Measurements from ENCODE around the gene PLCB1. TPM values are rescaled to one million over a fixed set of nuclear protein-coding genes. Genes with fewer than 3 reads are reported as not detected.

Gene PLCB1
- total RNA-seq, 1 donor = 13.4 TPM

DNA sequence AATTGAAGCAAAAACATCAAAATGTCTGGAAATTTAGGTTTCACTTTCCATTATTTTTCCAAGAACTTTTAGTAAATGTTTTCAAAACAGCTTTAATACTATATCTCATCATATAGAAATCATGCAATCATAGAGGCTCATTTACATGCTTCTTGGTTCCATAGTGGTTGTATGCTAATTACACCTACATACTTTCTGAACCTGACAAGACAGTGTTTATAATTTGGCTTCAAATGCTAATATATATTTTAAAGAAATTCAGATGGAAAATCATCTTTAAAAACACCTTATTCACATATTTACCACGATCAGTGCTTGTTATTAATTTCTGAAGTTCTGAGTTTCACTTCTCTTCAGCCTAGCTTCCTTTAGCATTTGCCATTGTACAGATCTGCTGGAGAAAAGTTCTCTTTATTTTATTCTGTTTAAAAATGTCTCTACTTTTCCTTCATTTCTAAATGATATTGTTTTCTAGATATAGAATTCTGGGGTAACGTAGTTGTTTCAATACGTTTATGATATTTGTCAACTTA is 89.9 kb downstream of the PLCB1 start:
- peaks cover 19% of the 10 kb centered on the region for H3K4me1 ChIP-seq (ENCODE audit: insufficient read depth, low read length)
- no peaks in the 10 kb centered on the region for H4K20me1 ChIP-seq (ENCODE audit: insufficient read depth, low read length)
- no peak overlapping the region for H3K27ac ChIP-seq (ENCODE audit: low read depth, low read length)
- H3K79me2 ChIP-seq (ENCODE audit: insufficient read depth, low read length) = no peaks in the 10 kb centered on the region
- TF ChIP-seq, protein P1, sequence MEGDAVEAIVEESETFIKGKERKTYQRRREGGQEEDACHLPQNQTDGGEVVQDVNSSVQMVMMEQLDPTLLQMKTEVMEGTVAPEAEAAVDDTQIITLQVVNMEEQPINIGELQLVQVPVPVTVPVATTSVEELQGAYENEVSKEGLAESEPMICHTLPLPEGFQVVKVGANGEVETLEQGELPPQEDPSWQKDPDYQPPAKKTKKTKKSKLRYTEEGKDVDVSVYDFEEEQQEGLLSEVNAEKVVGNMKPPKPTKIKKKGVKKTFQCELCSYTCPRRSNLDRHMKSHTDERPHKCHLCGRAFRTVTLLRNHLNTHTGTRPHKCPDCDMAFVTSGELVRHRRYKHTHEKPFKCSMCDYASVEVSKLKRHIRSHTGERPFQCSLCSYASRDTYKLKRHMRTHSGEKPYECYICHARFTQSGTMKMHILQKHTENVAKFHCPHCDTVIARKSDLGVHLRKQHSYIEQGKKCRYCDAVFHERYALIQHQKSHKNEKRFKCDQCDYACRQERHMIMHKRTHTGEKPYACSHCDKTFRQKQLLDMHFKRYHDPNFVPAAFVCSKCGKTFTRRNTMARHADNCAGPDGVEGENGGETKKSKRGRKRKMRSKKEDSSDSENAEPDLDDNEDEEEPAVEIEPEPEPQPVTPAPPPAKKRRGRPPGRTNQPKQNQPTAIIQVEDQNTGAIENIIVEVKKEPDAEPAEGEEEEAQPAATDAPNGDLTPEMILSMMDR (IDR thresholded peaks at IDR 0.05; ENCODE audit: extremely low read depth, low read depth, low read length) = no peak
- no peak overlapping the region for H3K4me3 ChIP-seq (ENCODE audit: insufficient read depth, low read length)
- no peaks in the 10 kb centered on the region for H3K9me3 ChIP-seq (ENCODE audit: low read depth, low read length)
- no peak for DNase-seq (ENCODE audit: insufficient read length, low spot score, missing footprints)
- no peaks in the 10 kb centered on the region for H3K27me3 ChIP-seq (ENCODE audit: insufficient read depth, low read length)
- H3K36me3 ChIP-seq (ENCODE audit: insufficient read depth, low read length) = no peaks in the 10 kb centered on the region
- H3K4me2 ChIP-seq (ENCODE audit: insufficient read depth, low read length) = no peak overlapping the region
- H2AFZ ChIP-seq (ENCODE audit: low read length) = no peak overlapping the region

DNA sequence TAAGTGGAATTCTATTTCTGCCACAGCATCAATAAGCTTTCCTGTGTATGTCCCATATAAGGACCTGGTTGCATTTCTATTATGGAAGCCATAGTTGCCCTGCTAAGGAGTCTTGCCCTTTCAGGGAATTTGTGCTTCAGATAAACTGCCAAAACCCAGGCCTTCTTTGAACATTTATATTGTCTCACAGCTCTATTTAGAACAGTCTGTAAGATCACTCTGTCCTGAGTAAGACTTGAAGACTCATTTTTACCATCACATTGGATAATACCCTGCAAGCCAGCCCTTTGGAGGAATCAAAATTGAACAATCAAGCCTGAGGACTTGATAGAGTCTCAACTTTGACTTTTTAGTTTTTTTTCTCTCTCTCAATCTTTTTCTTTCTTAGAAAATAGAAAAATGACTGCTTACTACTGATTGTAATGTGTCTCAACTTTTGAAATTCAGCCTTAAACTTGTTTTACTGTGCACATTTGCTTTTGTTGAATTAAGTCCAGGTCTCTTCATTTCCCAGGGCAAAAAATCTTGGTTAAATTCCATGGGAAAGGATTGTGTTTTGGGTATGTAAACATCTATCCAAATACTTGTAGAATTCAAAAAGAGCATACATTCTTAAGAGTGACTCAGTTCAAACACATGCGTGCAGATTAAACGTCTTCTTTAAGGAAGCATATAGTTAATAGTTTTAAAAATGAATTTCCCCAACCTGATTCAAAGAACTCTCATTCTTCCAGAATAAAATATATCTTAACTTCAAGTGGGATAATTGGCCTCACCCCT is 91.2 kb downstream of the PLCB1 start:
- peak overlapping the region; percentile 74 for H3K27ac ChIP-seq (ENCODE audit: low read depth, low read length)

DNA sequence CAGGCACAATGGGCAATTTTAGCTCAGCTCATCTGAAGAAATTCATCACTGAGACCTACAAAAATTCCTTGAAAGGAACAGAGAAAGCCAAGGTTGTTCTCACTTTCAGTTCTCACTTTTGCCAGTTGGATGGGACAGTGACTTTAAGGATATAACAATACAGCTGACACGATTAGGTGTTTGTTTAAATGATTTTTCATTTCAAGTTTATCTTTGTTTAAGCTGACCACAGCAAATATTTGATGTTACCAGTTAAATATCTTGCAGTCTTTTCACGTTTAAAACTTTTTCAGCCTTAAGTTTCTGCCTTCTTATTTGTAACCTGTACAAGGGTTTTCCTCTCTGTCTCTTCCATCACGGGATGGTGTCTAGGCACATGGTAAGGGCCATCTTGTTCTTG is 93.6 kb downstream of the PLCB1 start:
- Histone ChIP-seq H4K20me1 (ENCODE audit: insufficient read depth, low read length) (no peaks in the 10 kb centered on the region), H3K79me2 (ENCODE audit: insufficient read depth, low read length) (no peaks in the 10 kb centered on the region), H3K4me3 (ENCODE audit: insufficient read depth, low read length) (no peak overlapping the region), H3K4me2 (ENCODE audit: insufficient read depth, low read length) (no peak overlapping the region), H3K27me3 (ENCODE audit: insufficient read depth, low read length) (no peaks in the 10 kb centered on the region), H2AFZ (ENCODE audit: low read length) (no peak overlapping the region), H3K27ac (ENCODE audit: low read depth, low read length) (no peak overlapping the region), H3K9me3 (ENCODE audit: low read depth, low read length) (no peaks in the 10 kb centered on the region), H3K36me3 (ENCODE audit: insufficient read depth, low read length) (no peaks in the 10 kb centered on the region), H3K4me1 (ENCODE audit: insufficient read depth, low read length) (peaks cover 14% of the 10 kb centered on the region)
- no peak for DNase-seq (ENCODE audit: insufficient read length, low spot score, missing footprints)
- TF ChIP-seq, protein P1 (IDR thresholded peaks at IDR 0.05; ENCODE audit: extremely low read depth, low read depth, low read length) = no peak

More for the DNA sequence above, 91.2 kb downstream of the PLCB1 start:
- peak; percentile 3 for DNase-seq (ENCODE audit: insufficient read length, low spot score, missing footprints)
- H2AFZ ChIP-seq (ENCODE audit: low read length) = peak overlapping the region; percentile 13
- H4K20me1 ChIP-seq (ENCODE audit: insufficient read depth, low read length) = no peaks in the 10 kb centered on the region
- TF ChIP-seq, protein P1 (IDR thresholded peaks at IDR 0.05; ENCODE audit: extremely low read depth, low read depth, low read length) = no peak
- no peaks in the 10 kb centered on the region for H3K9me3 ChIP-seq (ENCODE audit: low read depth, low read length)
- H3K4me3 ChIP-seq (ENCODE audit: insufficient read depth, low read length) = no peak overlapping the region
- no peaks in the 10 kb centered on the region for H3K36me3 ChIP-seq (ENCODE audit: insufficient read depth, low read length)
- H3K4me1 ChIP-seq (ENCODE audit: insufficient read depth, low read length) = peaks cover 19% of the 10 kb centered on the region
- peak overlapping the region; percentile 48 for H3K4me2 ChIP-seq (ENCODE audit: insufficient read depth, low read length)
- H3K79me2 ChIP-seq (ENCODE audit: insufficient read depth, low read length) = no peaks in the 10 kb centered on the region
- no peaks in the 10 kb centered on the region for H3K27me3 ChIP-seq (ENCODE audit: insufficient read depth, low read length)

DNA sequence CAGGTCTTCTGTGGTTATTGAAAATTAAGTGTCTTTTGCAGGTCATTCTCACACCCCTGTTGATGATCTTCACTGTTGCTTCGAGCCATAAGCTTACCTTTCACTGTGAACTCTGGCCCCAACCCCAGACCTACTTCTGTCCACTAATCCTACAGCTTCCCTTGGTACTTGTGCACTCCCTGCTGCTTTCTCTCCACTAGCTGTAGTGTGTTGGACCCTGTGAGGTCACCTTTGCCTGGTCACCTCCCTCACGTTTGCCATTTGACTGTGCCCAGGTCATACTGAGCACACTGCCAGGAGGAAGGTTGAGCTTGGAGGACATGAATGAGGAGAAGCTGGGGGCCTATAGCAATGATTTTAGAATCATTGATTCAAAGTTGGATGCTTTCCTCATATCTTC is 94.0 kb downstream of the PLCB1 start:
- Histone ChIP-seq H3K27ac (ENCODE audit: low read depth, low read length) (no peak overlapping the region), H3K36me3 (ENCODE audit: insufficient read depth, low read length) (no peaks in the 10 kb centered on the region), H3K4me3 (ENCODE audit: insufficient read depth, low read length) (no peak overlapping the region), H4K20me1 (ENCODE audit: insufficient read depth, low read length) (no peaks in the 10 kb centered on the region), H2AFZ (ENCODE audit: low read length) (no peak overlapping the region), H3K27me3 (ENCODE audit: insufficient read depth, low read length) (no peaks in the 10 kb centered on the region), H3K79me2 (ENCODE audit: insufficient read depth, low read length) (no peaks in the 10 kb centered on the region), H3K9me3 (ENCODE audit: low read depth, low read length) (no peaks in the 10 kb centered on the region), H3K4me2 (ENCODE audit: insufficient read depth, low read length) (no peak overlapping the region), H3K4me1 (ENCODE audit: insufficient read depth, low read length) (peaks cover 14% of the 10 kb centered on the region)
- no peak for DNase-seq (ENCODE audit: insufficient read length, low spot score, missing footprints)
- TF ChIP-seq, protein P1 (IDR thresholded peaks at IDR 0.05; ENCODE audit: extremely low read depth, low read depth, low read length) = no peak
